ENCODE measurements around the gene GFRA1.

DNA sequence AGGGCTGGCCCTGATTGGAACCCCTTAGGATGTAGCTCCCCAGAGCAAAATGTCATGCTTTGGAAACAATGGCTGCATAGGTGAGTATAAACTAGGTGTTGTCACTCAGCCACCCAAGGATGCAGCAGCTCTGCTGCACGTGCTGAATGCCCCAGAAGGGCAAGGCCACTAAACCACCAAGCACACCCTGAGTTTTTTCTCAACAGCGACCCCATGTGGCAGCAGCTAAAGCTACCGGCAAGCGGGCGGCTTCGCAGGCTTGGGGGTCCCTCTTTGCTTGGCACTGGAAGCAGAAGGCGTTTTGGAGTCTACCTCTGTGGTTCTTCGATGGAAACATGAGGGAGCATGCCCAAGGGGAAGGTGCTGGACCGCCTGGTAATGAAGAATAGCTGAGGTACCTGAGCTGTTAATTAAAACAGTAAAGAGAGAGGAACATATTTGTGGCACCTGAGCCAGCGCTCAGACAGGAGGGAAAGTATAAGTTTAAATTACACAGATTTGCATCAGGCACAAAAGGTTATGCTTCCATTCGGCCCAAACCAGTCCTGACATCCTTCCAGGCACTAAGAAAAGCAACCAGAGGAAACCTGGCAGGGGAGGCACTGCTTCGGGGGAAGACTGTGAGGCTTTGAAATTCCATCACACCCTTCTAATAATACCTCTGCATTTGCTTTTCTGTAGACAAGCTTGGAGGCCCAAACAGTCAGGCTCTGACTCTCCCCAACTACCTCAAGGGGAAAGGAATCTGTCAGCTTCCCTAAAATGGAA lies 152.1 kb downstream of the GFRA1 start:
- TF ChIP-seq GATA2 (IDR thresholded peaks at IDR 0.05; ENCODE audit: low read depth, low read length) (no peak), GATA3 (IDR thresholded peaks at IDR 0.05; ENCODE audit: low read depth, low read length) (no peak)
